Stomach (tissue), 4 donors: ENCODE results near the gene STK32C.

Source experiments
- POLR2A ChIP-seq, 4 donors: fragments of 450-650 bp; IDR thresholded peaks; one replicate each; pipeline ENCODE4 v1.6.1; 2016; ENCODE audit warnings: antibody characterized with exemption in 4 of 4, control low read depth in 2 of 4, mild to moderate bottlenecking in 1 of 4, moderate library complexity in 1 of 4
- POLR2AphosphoS5 ChIP-seq, 3 donors: sonication (generic); formaldehyde crosslinking; IDR thresholded peaks; one replicate each; pipeline ENCODE4 v1.6.1; 2016; ENCODE audit warnings: antibody characterized with exemption in 3 of 3

GRCh38 chr10:132346806-132347205 lies 39.1 kb upstream of the STK32C start:
- no peak for TF ChIP-seq POLR2A (IDR thresholded peaks at IDR 0.05)
- no peak for TF ChIP-seq POLR2AphosphoS5 (IDR thresholded peaks at IDR 0.05)
